GM19240 (cell line): Measurements from ENCODE around the gene ZNF467.

ENCODE experiments used
- DNase-seq: peaks from one replicate; pipeline ENCODE4 v3.0.0; 2011; ENCODE audit warnings: low spot score; ENCODE audit not compliant: insufficient read length

The ZNF467 gene, protein sequence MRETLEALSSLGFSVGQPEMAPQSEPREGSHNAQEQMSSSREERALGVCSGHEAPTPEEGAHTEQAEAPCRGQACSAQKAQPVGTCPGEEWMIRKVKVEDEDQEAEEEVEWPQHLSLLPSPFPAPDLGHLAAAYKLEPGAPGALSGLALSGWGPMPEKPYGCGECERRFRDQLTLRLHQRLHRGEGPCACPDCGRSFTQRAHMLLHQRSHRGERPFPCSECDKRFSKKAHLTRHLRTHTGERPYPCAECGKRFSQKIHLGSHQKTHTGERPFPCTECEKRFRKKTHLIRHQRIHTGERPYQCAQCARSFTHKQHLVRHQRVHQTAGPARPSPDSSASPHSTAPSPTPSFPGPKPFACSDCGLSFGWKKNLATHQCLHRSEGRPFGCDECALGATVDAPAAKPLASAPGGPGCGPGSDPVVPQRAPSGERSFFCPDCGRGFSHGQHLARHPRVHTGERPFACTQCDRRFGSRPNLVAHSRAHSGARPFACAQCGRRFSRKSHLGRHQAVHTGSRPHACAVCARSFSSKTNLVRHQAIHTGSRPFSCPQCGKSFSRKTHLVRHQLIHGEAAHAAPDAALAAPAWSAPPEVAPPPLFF

DNA sequence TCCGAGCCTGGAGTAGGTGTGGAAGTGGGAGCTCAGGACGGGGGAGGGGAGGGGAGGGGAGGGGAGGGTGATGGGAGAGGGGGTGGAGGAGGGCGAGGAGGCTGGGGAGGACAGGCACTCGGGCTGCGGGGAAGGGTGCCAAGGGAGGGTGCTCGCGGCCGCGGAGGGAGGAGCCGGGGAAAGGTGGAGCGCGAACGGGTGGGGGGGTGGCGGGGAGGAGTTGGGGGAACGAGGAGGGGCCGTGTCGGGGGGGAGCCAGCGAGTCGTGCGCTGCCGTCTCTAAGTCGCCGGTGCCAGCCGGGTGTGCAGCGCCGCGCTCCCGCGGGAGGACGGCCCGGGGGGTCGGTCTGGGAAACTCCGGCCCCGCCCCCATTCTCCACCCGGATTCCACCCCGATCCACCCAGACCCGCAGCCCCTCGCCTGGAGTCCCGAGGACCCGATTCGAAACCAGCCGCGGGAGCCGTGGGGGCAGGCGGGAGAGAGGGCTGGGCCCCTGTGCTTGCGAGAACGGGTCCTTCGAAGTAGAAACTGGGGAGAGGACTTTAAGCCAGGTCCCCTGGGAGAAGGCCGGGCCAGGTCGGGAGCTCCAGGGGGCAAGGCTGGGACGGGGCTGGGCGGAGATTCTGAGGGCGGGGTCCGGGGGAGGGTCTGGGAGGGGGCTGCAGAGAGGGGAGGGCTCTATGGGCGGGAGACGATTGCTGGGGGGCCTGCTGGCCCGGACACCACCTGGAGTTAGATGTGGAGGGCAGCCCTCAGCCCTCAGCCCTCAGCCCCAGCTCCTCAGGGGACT is at the start of gene ZNF467:
Gene ZNF467 (minus strand): TSS at position 143 of the 791 bp plus-strand sequence. CDS start 2,556 bp downstream, outside the sequence.
- no peak for DNase-seq

DNA sequence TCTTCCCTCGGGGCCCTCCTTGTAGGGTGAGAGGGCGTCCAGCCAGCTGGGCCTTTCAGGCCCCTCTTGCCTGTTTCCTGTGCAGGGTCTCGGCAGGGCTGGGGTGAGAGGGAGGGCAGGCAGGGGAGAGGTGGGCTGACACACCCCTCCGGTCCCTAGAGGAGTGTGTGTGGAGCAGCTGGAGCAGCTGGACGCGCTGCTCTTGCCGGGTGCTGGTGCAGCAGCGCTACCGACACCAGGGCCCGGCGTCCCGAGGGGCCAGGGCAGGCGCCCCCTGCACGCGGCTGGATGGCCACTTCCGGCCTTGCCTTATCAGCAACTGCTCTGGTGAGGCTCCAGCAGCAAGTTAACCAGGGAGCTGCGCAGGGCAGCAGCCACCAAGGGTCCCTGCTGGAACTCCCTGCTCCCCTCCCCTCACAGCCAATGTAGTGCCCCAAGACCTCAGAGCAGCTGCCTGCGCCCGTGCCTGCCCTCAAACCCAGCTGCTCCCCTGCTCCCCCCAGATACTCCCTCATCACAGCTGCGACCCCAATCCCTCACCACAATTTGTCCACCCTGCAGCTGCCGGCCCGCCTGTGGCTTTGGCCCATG is 49.1 kb upstream of the ZNF467 start:
- DNase-seq, result no peak

DNA sequence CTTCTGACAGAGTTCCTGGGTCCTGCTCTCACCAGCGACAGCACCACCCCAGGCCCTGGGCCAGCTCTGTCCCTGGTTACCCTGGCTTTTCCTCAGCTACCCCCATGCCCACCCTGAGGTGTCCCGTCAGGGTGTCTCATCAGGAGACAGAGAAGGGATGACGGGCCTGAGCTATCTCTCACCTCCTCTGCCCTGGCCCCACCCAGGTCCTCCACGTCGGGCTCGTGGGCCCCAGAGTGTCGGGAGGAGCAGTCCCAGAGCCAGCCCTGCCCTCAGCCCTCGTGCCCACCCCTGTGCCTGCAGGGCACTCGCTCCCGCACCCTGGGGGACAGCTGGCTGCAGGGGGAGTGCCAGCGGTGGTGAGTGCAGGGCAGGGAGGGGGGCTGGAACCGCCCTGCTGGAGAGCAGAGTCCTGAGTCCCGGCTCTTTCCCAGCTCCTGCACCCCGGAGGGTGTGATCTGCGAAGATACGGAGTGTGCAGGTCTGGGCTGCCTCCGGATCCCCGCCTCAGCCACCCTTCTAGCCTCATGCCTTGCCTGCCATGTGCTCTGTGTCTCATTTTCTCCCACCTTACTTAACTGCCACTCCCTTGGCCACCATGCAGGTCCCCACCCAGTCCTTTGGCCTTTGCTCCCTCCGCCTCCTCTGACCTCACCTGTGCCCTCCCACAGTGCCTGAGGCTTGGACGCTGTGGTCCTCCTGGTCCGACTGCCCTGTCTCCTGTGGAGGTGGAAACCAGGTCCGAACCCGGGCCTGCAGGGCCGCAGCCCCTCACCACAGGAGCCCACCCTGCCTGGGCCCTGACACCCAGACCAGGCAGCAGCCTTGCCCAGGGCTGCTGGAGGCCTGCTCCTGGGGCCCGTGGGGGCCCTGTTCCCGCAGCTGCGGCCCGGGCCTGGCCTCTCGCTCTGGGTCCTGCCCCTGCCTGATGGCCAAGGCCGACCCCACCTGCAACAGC is 48.1 kb upstream of the ZNF467 start:
- DNase-seq, result no peak

DNA sequence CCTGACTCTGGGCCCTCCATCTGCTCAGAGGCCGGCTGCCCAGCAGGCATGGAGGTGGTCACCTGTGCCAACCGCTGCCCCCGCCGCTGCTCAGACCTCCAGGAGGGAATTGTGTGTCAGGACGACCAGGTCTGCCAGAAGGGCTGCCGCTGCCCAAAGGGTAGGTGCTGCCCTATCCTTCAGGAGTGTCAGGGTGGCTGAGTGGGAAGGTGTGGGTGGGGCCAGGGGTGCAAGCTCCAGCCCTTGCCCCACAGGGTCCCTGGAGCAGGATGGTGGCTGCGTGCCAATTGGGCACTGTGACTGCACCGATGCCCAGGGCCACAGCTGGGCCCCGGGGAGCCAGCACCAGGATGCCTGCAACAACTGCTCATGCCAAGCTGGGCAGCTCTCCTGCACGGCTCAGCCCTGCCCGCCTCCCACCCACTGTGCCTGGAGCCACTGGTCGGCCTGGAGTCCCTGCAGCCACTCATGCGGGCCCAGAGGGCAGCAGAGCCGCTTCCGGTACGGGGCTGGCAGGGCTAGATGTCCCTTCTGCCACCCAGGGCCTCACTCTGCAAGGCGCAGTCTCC is 47.3 kb upstream of the ZNF467 start:
- DNase-seq, result no peak

DNA sequence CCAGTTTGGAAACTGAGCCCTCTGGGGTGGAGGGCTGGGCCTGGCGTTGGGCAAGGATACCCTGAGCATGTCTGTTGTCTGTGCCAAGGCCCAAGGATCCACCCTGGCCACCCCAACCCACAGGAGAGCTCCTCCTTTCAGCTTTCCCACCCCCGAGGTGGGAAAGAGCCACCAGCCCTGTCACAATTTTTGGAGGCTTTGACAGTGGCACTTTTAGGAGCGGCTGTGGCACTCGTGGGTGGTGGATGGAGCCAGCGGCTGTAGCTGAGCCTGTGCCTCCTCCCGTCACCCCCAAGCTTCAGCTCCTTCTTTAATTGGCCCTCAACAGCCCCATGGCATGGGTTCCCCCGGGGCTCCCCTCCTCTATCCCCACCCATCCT is 46.6 kb upstream of the ZNF467 start:
- DNase-seq, result no peak

DNA sequence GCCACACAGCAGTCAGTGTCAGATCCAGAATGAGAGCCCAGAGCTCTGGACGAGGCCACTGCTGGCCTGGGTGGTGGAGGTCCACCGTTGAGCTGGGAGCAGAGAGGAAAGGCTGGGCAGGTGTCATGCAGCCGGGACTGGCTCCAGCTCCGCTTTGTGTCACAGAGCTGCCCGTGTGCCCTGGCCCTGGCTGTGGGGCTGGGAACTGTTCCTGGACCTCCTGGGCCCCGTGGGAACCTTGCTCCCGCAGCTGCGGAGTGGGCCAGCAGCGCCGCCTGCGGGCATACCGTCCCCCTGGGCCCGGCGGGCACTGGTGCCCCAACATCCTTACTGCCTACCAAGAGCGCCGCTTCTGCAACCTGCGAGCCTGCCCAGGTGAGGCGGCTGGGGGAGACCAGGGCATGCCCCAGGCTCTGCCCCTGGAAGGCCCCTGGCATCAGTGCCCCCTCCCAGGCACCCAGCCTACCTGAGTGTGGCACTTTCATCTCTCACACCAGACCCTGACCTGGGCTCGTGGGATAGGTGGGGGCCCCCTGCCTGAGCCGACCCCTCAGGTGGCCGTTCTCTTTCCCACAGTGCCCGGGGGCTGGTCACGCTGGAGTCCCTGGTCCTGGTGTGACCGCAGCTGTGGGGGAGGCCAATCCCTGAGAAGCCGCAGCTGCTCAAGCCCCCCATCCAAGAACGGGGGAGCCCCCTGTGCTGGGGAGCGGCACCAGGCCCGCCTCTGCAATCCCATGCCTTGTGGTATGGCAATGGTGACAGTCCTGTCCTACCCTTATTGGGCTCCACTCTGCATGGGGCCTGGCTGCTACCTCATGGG is 46.0 kb upstream of the ZNF467 start:
- DNase-seq, result no peak

DNA sequence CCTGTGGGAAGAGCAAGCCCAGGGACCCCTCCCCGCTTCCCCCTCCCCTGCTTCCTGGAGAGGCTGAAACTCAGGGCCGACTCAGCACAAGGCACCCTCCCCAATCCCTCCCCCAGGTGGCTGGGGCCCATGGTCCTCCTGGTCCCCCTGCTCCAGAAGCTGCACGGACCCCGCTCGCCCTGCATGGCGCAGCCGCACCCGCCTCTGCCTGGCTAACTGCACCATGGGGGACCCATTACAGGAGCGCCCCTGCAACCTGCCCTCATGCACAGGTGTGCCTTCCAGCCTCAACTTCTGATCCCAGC is 45.1 kb upstream of the ZNF467 start:
- DNase-seq, result no peak

DNA sequence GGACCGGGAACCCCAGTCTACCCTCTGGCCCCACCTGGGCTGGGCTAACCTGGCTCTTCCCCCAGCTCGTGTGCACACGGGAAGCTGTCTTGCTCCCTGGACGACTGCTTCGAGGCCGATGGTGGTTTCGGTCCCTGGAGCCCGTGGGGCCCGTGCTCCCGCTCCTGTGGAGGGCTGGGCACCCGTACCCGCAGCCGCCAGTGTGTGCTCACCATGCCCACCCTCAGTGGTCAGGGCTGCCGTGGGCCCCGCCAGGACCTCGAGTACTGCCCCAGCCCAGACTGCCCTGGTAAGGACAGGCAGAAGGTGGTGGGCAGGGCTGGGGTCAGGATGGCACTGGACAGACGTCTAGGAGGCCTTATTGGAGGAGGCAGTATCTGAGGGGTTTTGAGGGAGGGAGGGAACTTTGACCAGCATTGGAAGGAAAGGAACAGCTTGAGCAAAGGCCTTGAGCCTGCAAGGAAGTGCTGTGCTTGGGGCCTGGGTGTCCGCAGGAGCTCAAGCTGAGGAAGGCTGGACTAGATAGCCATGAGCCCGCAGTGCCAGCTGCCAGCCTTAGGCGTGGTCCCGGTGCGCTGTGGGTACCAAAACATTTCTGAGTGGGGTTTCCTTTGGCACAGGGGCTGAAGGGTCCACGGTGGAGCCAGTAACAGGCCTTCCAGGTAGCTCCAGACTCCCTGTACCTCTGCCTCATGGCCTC is 44.6 kb upstream of the ZNF467 start:
- no peak for DNase-seq

DNA sequence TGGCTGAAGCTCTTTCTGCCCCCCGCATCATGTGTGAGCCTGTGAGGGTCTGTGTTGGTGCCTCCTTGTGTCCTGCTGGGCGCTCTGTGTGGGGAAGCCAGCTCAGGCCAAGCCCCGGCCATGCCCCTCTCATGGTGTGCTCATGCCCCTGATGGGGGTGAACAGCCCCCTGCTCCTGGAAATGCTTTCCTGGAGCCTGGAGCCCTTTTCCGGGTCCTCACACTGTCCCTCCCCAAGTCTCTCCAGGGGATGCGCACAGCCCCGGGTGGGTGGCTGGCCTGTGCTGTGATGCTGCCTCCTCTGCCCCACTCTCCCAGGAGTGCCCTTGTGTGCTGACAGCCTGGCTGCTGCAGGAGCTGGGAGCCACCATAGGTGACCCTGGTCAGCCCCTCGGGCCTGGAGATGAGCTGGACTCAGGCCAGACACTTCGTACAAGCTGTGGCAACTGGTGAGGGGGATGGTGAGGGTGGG is 43.9 kb upstream of the ZNF467 start:
- DNase-seq, result no peak

DNA sequence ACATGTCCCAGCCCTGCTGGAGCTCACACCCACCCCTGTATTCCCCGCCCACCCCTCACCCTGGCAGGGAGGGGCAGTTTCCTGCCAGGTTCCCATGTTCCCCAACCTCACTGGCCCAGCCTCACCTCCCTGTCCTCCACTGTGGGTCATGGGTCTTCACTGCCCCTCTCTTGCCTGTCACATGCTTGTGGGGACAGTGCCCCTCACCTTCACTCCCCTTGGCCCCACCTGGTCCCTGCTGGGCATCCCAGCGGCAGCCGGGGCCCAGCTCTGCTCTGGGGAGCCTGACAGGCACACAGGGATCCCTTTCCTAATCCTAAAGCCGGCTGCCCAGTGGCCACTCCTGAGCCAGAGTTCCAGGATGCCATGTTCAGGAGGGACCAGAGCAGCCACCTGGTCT is 43.4 kb upstream of the ZNF467 start:
- DNase-seq, result no peak

DNA sequence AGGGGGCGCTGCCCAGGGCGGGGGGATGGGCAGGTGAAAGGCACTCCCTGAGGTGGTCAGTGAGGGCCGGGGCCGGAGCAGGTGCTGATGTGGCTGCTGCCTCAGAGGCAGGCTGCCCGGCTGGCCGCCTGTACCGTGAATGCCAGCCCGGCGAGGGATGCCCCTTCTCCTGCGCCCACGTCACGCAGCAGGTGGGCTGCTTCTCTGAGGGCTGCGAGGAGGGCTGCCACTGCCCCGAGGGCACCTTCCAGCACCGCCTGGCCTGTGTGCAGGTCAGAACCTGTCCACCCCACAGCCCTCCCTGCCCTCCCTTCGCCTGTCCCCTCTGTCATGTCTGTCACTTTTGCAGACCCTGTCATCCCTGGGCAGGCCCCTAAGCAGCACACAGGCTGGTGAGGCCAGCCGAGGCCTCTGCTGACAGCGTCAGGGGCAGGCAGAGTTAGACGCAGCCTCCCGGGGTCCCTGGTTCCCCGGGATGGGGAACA is 42.9 kb upstream of the ZNF467 start:
- DNase-seq, result no peak

DNA sequence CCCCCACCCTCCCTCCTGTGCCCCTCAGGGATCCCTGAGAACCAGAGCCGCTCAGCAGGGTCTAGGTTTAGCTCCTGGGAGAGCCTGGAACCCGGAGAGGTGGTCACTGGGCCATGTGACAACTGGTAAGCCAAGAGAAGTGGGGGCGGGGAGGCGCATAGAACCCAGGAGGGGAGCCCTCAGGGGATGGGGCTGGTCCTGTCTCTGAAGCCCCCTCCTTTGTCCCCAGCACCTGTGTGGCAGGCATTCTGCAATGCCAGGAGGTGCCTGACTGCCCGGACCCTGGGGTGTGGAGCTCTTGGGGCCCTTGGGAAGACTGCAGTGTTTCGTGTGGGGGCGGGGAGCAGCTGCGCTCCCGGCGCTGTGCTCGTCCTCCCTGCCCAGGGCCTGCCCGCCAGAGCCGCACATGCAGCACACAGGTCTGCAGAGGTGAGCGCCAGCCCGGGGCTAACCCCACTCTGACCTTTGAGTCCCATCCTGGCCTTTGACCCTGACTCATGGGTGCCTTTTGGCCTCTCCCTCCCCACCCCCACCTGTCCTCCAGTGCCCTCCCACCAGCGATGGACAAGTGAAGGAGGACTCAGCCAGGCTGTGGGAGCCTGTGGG is 42.4 kb upstream of the ZNF467 start:
- no peak for DNase-seq

DNA sequence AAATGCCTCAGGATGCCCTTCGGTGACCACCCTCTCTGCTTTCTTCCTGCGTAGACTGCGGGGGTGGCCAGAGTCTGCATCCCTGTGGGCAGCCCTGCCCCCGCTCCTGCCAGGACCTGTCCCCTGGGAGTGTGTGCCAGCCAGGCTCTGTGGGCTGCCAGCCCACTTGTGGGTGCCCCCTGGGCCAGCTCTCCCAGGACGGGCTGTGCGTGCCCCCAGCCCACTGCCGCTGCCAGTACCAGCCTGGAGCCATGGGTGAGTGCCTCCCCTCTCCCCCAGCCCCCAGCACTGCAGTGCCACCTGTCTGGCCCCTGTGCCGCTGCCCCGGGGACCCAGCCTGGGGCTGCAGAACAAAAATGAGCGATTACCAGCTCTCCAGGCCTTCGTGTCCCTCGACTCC is 41.7 kb upstream of the ZNF467 start:
- DNase-seq, result no peak

DNA sequence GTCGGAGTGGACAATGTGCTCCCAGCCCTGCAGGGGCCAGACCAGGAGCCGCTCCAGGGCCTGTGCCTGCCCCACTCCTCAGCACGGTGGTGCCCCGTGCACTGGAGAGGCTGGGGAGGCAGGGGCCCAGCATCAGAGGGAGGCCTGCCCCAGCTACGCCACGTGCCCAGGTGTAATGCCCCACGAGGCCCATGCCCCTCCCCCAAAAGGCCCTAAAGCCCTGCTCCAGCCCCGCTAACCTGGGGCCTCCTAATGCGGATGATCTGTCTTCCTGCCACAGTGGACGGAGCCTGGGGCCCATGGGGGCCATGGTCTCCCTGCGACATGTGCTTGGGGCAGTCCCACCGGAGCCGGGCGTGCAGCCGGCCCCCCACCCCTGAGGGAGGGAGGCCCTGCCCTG is 41.1 kb upstream of the ZNF467 start:
- DNase-seq, result no peak

DNA sequence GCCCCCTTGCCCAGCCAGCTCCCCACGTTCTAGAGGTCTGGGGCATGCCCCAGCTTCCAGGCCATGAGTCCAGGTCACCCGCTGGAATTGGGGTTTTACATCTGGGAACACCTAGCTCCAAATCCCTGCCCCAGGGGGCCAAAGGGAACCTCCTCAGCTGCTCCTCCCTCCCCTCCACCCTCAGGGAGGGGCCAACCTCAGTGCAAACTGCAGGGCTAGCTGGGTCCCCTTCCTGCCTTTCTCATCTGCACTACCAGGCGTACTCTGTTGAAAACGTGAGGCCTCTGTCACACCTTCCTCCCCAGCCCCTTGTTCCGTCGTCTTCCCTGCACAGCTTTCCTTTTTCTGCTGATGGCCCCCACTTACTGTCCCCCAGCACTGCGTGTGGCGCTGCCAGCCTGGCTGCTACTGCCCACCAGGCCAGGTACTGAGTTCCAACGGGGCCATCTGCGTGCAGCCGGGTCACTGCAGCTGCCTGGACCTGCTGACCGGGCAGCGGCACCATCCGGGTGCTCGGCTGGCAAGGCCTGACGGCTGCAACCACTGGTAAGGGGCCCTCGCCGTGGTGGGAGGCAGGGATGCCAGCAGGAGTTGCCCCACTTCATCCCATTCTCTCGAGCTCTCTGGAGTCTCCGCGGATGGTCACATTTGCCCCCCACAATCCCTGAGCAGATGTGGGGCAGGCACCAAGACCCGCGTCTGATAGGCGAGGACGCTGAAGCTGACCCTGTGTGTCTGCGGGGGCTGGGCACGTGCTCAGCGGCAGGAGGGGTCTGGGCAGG is 40.1 kb upstream of the ZNF467 start:
- no peak for DNase-seq

DNA sequence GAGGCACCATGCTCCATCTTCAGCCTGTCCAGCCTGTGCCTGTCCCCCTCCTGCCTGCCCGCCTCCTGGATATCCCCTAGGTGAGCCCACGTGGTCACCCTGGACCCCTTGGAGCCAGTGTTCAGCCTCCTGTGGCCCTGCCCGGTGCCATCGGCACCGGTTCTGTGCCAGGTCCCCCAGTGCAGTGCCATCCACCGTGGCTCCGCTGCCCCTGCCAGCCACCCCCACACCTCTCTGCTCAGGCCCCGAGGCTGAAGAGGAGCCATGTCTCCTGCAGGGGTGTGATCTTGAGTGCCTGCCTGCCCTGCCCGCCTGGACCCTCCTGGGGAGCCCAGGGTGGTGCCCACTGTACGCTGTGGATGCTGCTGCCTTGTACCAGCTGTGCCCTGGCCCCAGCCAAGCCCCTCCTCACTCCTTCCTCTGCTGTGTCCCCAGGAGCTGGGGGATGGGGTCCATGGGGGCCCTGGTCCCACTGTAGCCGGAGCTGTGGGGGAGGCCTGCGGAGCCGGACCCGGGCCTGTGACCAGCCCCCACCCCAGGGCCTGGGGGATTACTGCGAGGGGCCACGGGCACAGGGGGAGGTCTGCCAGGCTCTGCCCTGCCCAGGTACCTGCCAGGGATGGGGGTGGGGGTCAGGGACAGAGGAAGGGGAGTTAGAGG is 38.6 kb upstream of the ZNF467 start:
- no peak for DNase-seq

DNA sequence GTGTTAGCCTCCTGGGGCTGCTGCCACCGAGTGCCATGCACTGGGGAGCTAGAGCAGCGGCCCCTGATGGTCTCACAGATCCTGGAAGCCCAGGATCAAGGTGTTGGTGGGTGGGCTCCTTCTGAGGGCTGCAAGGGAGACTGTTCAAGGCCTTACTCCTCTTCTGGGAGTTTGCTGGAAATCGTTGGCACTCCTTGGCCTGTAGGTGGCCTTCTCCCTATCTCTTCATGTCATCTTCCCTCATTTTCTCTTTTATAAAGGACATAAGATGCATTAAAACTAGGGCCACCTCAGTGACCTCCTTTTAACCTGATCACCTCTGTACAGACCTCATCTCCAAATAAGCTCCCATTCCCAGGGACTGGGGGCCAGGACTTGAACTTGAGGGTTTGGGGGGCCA is 37.8 kb upstream of the ZNF467 start:
- DNase-seq, result no peak
